ENCODE results near the gene LGI2.

DNA sequence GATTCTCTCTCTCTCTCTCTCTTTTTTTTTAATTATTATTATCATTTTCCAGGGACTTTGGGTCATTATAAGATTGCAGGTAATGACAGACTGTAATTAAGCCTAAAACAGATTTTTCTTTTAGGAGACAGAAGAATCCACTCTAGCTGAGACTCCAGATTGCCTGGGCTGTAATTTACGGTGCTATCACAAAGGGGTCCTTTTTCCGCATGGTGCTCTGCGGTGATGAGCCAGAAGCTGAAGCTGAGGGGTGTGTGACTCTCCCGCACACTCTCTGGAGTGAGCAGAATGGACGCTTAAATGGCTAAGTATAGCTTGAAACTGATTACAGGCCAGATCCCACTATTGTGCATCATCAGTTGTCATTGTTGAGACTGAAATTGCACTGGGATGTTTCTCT lies 50.0 kb downstream of the LGI2 start:
- TF ChIP-seq, protein P1, sequence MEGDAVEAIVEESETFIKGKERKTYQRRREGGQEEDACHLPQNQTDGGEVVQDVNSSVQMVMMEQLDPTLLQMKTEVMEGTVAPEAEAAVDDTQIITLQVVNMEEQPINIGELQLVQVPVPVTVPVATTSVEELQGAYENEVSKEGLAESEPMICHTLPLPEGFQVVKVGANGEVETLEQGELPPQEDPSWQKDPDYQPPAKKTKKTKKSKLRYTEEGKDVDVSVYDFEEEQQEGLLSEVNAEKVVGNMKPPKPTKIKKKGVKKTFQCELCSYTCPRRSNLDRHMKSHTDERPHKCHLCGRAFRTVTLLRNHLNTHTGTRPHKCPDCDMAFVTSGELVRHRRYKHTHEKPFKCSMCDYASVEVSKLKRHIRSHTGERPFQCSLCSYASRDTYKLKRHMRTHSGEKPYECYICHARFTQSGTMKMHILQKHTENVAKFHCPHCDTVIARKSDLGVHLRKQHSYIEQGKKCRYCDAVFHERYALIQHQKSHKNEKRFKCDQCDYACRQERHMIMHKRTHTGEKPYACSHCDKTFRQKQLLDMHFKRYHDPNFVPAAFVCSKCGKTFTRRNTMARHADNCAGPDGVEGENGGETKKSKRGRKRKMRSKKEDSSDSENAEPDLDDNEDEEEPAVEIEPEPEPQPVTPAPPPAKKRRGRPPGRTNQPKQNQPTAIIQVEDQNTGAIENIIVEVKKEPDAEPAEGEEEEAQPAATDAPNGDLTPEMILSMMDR (IDR thresholded peaks at IDR 0.05; ENCODE audit: insufficient read depth, low read length, poor library complexity, severe bottlenecking) = no peak
- no peak for TF ChIP-seq EZH2phosphoT487 (conservative IDR thresholded peaks at IDR 0.05; ENCODE audit: low read length)

Measured in SU-DHL-6 (cell line).